Neural cell (in vitro differentiated cells): ENCODE measurements around the gene PRR5L. TPM values are rescaled to one million over a fixed set of nuclear protein-coding genes. Genes with fewer than 3 reads are reported as not detected.

ENCODE experiments used
- H2AFZ ChIP-seq: fragments of 200-600, 300-800 bp; sonication (generic), shearing (Covaris generic); 2 replicates; pipeline ENCODE4 v1.6.0; 2014; ENCODE audit warnings: low read depth, mild to moderate bottlenecking, antibody characterized with exemption, low read length, moderate library complexity
- H3F3A ChIP-seq: fragments of 200-600 bp; shearing (Covaris generic); 2 replicates; pipeline ENCODE4 v1.6.1; 2016; ENCODE audit warnings: mild to moderate bottlenecking, moderate library complexity, mixed read lengths, antibody characterized with exemption, low read length; ENCODE audit not compliant: insufficient read depth, poor library complexity, severe bottlenecking
- H3K27ac ChIP-seq: fragments of 200-600, 300-800 bp; sonication (generic), shearing (Covaris generic); 2 replicates; pipeline ENCODE4 v1.5.1; 2014; ENCODE audit warnings: mild to moderate bottlenecking, low read length, moderate library complexity
- H3K27me3 ChIP-seq: fragments of 300-800, 200-600 bp; sonication (generic), shearing (Covaris generic); 2 replicates; pipeline ENCODE4 v1.6.0; 2014; ENCODE audit warnings: mild to moderate bottlenecking, low read depth, low read length, moderate library complexity; ENCODE audit not compliant: insufficient read depth
- H3K36me3 ChIP-seq: fragments of 300-800, 200-600 bp; sonication (generic), shearing (Covaris generic); 2 replicates; pipeline ENCODE4 v1.5.1; 2014; ENCODE audit warnings: mild to moderate bottlenecking, antibody characterized with exemption, low read length, moderate library complexity; ENCODE audit not compliant: insufficient read depth
- H3K4me2 ChIP-seq: fragments of 300-800, 200-600 bp; sonication (generic), shearing (Covaris generic); 2 replicates; pipeline ENCODE4 v1.6.0; 2014; ENCODE audit warnings: mild to moderate bottlenecking, low read length
- H3K4me3 ChIP-seq: fragments of 300-800, 200-600 bp; sonication (generic), shearing (Covaris generic); 2 replicates; pipeline ENCODE4 v1.5.1; 2014; ENCODE audit warnings: mild to moderate bottlenecking, low read length, moderate library complexity
- H3K79me2 ChIP-seq: fragments of 200-600 bp; shearing (Covaris generic); replicated peaks from 2 replicates; pipeline ENCODE4 v1.6.0; 2014; ENCODE audit warnings: mild to moderate bottlenecking, low read length, moderate library complexity; ENCODE audit not compliant: insufficient read depth
- H3K9ac ChIP-seq: fragments of 300-800, 200-600 bp; sonication (generic), shearing (Covaris generic); 2 replicates; pipeline ENCODE4 v1.6.1; 2016; ENCODE audit warnings: mild to moderate bottlenecking, low read length, mixed read lengths
- H3K9me2 ChIP-seq: fragments of 200-600 bp; shearing (Covaris generic); 2 replicates; pipeline ENCODE4 v1.6.1; 2016; ENCODE audit warnings: mild to moderate bottlenecking, low read length, mixed read lengths; ENCODE audit not compliant: insufficient read depth
- H3K9me3 ChIP-seq: fragments of 200-600, 300-800 bp; sonication (generic), shearing (Covaris generic); 2 replicates; pipeline ENCODE4 v1.6.1; 2016; ENCODE audit warnings: mild to moderate bottlenecking, mixed run types, low read length, moderate library complexity, mixed read lengths
- H4K20me1 ChIP-seq: fragments of 200-600 bp; shearing (Covaris generic); 2 replicates; pipeline ENCODE4 v1.6.1; 2016; ENCODE audit warnings: mild to moderate bottlenecking, mixed run types; ENCODE audit not compliant: insufficient read depth
- CTCF ChIP-seq: fragments of 450-650 bp; IDR thresholded peaks from 2 replicates; pipeline ENCODE4 v1.5.1; 2014; ENCODE audit warnings: antibody characterized with exemption, mild to moderate bottlenecking, moderate library complexity; ENCODE audit not compliant: poor library complexity, severe bottlenecking
- EP300 ChIP-seq: fragments of 450-650 bp; conservative IDR thresholded peaks from 2 replicates; pipeline ENCODE4 v1.6.1; 2014; ENCODE audit warnings: antibody characterized with exemption, mild to moderate bottlenecking, moderate library complexity; ENCODE audit not compliant: poor library complexity, severe bottlenecking
- EZH2 ChIP-seq: fragments of 200-600, 300-800 bp; shearing (Covaris generic), sonication (generic); IDR thresholded peaks from 2 replicates; pipeline ENCODE4 v1.6.1; 2014; ENCODE audit warnings: antibody characterized with exemption, low read length, borderline replicate concordance, mild to moderate bottlenecking; ENCODE audit not compliant: insufficient read depth, poor library complexity, severe bottlenecking
- MXI1 ChIP-seq: fragments of 450-650 bp; conservative IDR thresholded peaks from 2 replicates; pipeline ENCODE4 v1.6.1; 2014; ENCODE audit warnings: antibody characterized with exemption, mild to moderate bottlenecking; ENCODE audit not compliant: poor library complexity, severe bottlenecking
- POLR2AphosphoS5 ChIP-seq: IDR thresholded peaks from 2 replicates; pipeline ENCODE4 v1.6.1; 2012
- RAD21 ChIP-seq: fragments of 450-650 bp; conservative IDR thresholded peaks from 2 replicates; pipeline ENCODE4 v1.6.1; 2014; ENCODE audit warnings: antibody characterized with exemption, mild to moderate bottlenecking, moderate library complexity
- REST ChIP-seq: IDR thresholded peaks from 2 replicates; pipeline ENCODE4 v1.6.1; 2012; ENCODE audit warnings: borderline replicate concordance
- SMC3 ChIP-seq: fragments of 450-650 bp; conservative IDR thresholded peaks from 2 replicates; pipeline ENCODE4 v1.6.1; 2014; ENCODE audit warnings: antibody characterized with exemption, mild to moderate bottlenecking, moderate library complexity; ENCODE audit not compliant: poor library complexity
- TAF1 ChIP-seq: IDR thresholded peaks from 2 replicates; pipeline ENCODE4 v1.6.1; 2012; ENCODE audit warnings: low read depth
- polyA plus RNA-seq: library from polyadenylated mRNA; depleted of rRNA; stranded (reverse); fragments of >200 nt; gene quantifications from 2 replicates; pipeline ENCODE4 v1.2.3, GENCODE V29; 2014

The PRR5L gene
- polyA plus RNA-seq, 1 donor from 2014 or later, result 0.22 TPM

- H3K27ac ChIP-seq, result no peak overlapping the region
- H3F3A ChIP-seq, result no peaks in the 10 kb centered on the region
- H3K9me3 ChIP-seq, result no peaks in the 10 kb centered on the region
- no peaks in the 10 kb centered on the region for H4K20me1 ChIP-seq
- H3K9me2 ChIP-seq, result no peaks in the 10 kb centered on the region
- no peaks in the 10 kb centered on the region for H3K27me3 ChIP-seq
- H2AFZ ChIP-seq, result no peak overlapping the region
- no peaks in the 10 kb centered on the region for H3K36me3 ChIP-seq
- H3K79me2 ChIP-seq, result no peaks in the 10 kb centered on the region
- no peak for TF ChIP-seq EP300
- TF ChIP-seq EZH2, result no peak
- TF ChIP-seq RAD21, result no peak
- no peak for TF ChIP-seq MXI1
- no peak for TF ChIP-seq REST
- no peak for TF ChIP-seq SMC3
- no peak for TF ChIP-seq CTCF
- TF ChIP-seq TAF1, result no peak
- TF ChIP-seq POLR2AphosphoS5, result no peak
- no peak overlapping the region for H3K4me3 ChIP-seq
- H3K9ac ChIP-seq, result no peak overlapping the region
- no peak overlapping the region for H3K4me2 ChIP-seq
Measured at GRCh38 chr11:36467012-36467411, 170.9 kb downstream of the PRR5L start.

GRCh38 chr11:36467916-36468315, 171.8 kb downstream of the PRR5L start:
- H3K4me3 ChIP-seq, result no peak overlapping the region
- H3K9me2 ChIP-seq, result no peaks in the 10 kb centered on the region
- no peak overlapping the region for H3K9ac ChIP-seq
- H3K36me3 ChIP-seq, result no peaks in the 10 kb centered on the region
- H3K9me3 ChIP-seq, result no peaks in the 10 kb centered on the region
- no peaks in the 10 kb centered on the region for H3K27me3 ChIP-seq
- no peak overlapping the region for H3K4me2 ChIP-seq
- H3K27ac ChIP-seq, result no peak overlapping the region
- no peaks in the 10 kb centered on the region for H3F3A ChIP-seq
- H3K79me2 ChIP-seq, result no peaks in the 10 kb centered on the region
- no peak overlapping the region for H2AFZ ChIP-seq
- no peak for TF ChIP-seq RAD21
- no peak for TF ChIP-seq SMC3
- no peaks in the 10 kb centered on the region for H4K20me1 ChIP-seq

- no peaks in the 10 kb centered on the region for H3F3A ChIP-seq
Measured at GRCh38 chr11:36469063-36469462, 173.0 kb downstream of the PRR5L start.

More at GRCh38 chr11:36469063-36469462, 173.0 kb downstream of the PRR5L start:
- Histone ChIP-seq H3K9me3 (no peaks in the 10 kb centered on the region), H2AFZ (no peak overlapping the region), H3K4me3 (no peak overlapping the region), H4K20me1 (no peaks in the 10 kb centered on the region), H3K36me3 (no peaks in the 10 kb centered on the region), H3K9me2 (no peaks in the 10 kb centered on the region), H3K79me2 (no peaks in the 10 kb centered on the region), H3K27me3 (no peaks in the 10 kb centered on the region), H3K4me2 (no peak overlapping the region), H3K9ac (no peak overlapping the region), H3K27ac (no peak overlapping the region)
- TF ChIP-seq CTCF (no peak), TAF1 (no peak), MXI1 (no peak), EP300 (no peak), REST (no peak), RAD21 (no peak), POLR2AphosphoS5 (no peak), SMC3 (no peak), EZH2 (no peak)
